GM12801 (cell line): ENCODE data around the gene PPP1R3G.

Experiments used
- TF ChIP-seq, protein P1 (sequence below): IDR thresholded peaks from one replicate; pipeline ENCODE4 v1.5.1; 2011; ENCODE audit warnings: control low read depth; ENCODE audit not compliant: insufficient read length; ENCODE audit errors: extremely low read depth

The PPP1R3G gene

DNA sequence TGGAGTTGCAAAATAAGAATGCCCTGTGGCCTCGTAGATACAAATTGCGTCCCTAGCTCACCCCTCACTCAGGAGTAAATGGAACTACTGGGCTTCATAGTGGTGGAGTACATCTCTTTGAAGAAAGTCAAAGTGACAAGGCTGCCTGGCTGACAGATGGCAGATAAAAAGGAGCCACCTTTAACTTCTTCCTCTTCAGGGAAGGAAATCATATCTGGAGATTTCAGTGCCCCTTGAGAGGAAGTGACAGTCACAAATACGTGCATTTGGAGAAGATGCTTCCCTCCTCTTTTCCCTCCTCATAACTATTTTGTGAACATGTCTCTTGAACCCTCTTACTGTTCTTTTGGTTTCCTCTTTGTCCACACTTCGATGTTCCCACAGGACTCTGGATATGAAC is 43.2 kb downstream of the PPP1R3G start:
- TF ChIP-seq, protein P1, sequence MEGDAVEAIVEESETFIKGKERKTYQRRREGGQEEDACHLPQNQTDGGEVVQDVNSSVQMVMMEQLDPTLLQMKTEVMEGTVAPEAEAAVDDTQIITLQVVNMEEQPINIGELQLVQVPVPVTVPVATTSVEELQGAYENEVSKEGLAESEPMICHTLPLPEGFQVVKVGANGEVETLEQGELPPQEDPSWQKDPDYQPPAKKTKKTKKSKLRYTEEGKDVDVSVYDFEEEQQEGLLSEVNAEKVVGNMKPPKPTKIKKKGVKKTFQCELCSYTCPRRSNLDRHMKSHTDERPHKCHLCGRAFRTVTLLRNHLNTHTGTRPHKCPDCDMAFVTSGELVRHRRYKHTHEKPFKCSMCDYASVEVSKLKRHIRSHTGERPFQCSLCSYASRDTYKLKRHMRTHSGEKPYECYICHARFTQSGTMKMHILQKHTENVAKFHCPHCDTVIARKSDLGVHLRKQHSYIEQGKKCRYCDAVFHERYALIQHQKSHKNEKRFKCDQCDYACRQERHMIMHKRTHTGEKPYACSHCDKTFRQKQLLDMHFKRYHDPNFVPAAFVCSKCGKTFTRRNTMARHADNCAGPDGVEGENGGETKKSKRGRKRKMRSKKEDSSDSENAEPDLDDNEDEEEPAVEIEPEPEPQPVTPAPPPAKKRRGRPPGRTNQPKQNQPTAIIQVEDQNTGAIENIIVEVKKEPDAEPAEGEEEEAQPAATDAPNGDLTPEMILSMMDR, result no peak

GRCh38 chr6:5130135-5130866 is 45.2 kb downstream of the PPP1R3G start:
- TF ChIP-seq, protein P1, result no peak

DNA sequence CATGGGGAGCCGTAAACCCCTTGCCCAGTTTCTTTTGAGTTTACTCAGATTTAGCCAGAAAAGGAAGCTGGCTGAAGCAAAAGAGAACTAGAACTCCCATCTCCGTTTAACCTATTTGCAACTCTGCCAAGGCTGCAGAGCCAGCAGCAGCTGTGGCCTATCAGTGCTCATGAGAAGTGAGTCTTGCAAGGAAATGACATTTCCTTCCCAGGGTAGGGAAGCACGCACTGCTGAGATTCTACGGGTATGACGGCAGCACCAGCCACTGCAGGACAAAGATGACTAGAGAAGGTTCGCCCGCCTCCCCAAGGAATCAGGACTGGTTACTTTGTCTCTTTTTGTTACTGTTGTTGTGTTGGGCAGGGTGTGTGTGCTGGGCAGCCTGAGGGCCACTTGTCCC is 47.6 kb downstream of the PPP1R3G start:
- TF ChIP-seq, protein P1, result no peak

DNA sequence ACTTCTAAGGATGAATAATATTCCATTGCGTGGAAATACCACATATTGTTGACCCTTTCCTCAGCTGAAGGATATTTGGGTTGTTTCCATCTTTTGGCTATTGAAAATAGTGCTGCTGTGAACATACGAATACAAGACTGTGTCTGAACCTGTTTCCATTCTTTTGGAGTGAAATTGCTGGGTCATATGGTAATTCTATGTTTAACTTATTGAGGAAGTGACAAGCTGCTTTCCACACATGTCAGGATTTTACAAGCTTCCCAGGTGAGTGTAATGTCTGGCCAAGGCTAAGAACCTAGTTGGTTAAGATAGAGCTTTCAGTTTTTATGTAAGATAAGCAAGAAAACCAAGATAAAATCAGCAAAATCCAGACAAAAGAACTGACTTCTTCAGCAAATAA is 48.8 kb downstream of the PPP1R3G start:
- TF ChIP-seq, protein P1, result no peak

GRCh38 chr6:5135788-5136376 is 50.7 kb downstream of the PPP1R3G start:
- TF ChIP-seq, protein P1, result no peak

- TF ChIP-seq, protein P1, result no peak
Observed at GRCh38 chr6:5136851-5137250, 51.7 kb downstream of the PPP1R3G start.
